VCaP (cell line): ENCODE data around the gene OBP2B.
"Not testable (repeated sequence)": the region's sequence is repeated elsewhere in the genome, so short reads cannot be mapped to it uniquely, and the experiment has no call there.

Experiments used
- H3K27ac ChIP-seq: fragments of 450-650 bp; 2 replicates; pipeline ENCODE4 v1.5.1; 2017
- CTCF ChIP-seq: fragments of 450-650 bp; conservative IDR thresholded peaks from 2 replicates; pipeline ENCODE4 v1.5.1; 2017; ENCODE audit warnings: mild to moderate bottlenecking, moderate library complexity

Gene OBP2B

GRCh38 chr9:133237035-133237731, 28.1 kb upstream of the OBP2B start:
- H3K27ac ChIP-seq, result no peak overlapping the region
- no peak for TF ChIP-seq CTCF

GRCh38 chr9:133236291-133237034, 27.4 kb upstream of the OBP2B start:
- not testable (repeated sequence) for H3K27ac ChIP-seq

GRCh38 chr9:133235549-133236222, 26.6 kb upstream of the OBP2B start:
- no peak for TF ChIP-seq CTCF
- H3K27ac ChIP-seq, result no peak overlapping the region

- TF ChIP-seq CTCF, result no peak
- H3K27ac ChIP-seq, result no peak overlapping the region
Measured at GRCh38 chr9:133234577-133235322, 25.7 kb upstream of the OBP2B start.

- no peak overlapping the region for H3K27ac ChIP-seq
- no peak for TF ChIP-seq CTCF
Measured at GRCh38 chr9:133233681-133234432, 24.8 kb upstream of the OBP2B start.

- H3K27ac ChIP-seq, result not testable (repeated sequence)
Measured at GRCh38 chr9:133231934-133232568, 23.0 kb upstream of the OBP2B start.

- H3K27ac ChIP-seq, result not testable (repeated sequence)
Measured at GRCh38 chr9:133230514-133230913, 21.5 kb upstream of the OBP2B start.

GRCh38 chr9:133230093-133230492, 21.0 kb upstream of the OBP2B start:
- no peak for TF ChIP-seq CTCF
- H3K27ac ChIP-seq, result no peak overlapping the region

GRCh38 chr9:133228474-133229193, 19.6 kb upstream of the OBP2B start:
- H3K27ac ChIP-seq, result not testable (repeated sequence)

- H3K27ac ChIP-seq, result not testable (repeated sequence)
Measured at GRCh38 chr9:133227996-133228395, 18.9 kb upstream of the OBP2B start.
